RWPE1 (cell line): ENCODE results near the gene ACAN.

Experiments
- CTCF ChIA-PET: fragments of 350-600 bp; sonication (Branson Sonifier 250); formaldehyde crosslinking; extraction: SDS; loops from one replicate; lab custom pipeline; 2021; lab: Yijun Ruan, JAX
- POLR2A ChIA-PET: fragments of 400-600 bp; formaldehyde crosslinking; extraction: SDS; loops from one replicate; lab custom pipeline; 2020; ENCODE audit warnings: antibody characterized with exemption; ENCODE audit not compliant: low non-redundant PET; lab: Yijun Ruan, JAX
- DNase-seq: peaks from one replicate; pipeline ENCODE4 v3.0.0; 2012; ENCODE audit warnings: low spot score
- H3K27ac ChIP-seq: fragments of 450-650 bp; 2 replicates; pipeline ENCODE4 v1.5.1; 2017
- TF ChIP-seq, protein P1 (sequence below): fragments of 450-650 bp; conservative IDR thresholded peaks from 2 replicates; pipeline ENCODE4 v1.5.1; 2017; ENCODE audit warnings: low read depth, mild to moderate bottlenecking

ACAN gene

GRCh38 chr15:88803920-88804247 is 648 bp downstream of the ACAN start:
- ChIA-PET POLR2A (no interaction called here), CTCF (interaction anchor here (1.1 kb wide), 1 partner anchor 147 kb away, joined by 4 read pairs; no protein-coding TSS in a partner anchor)
- TF ChIP-seq, protein P1, sequence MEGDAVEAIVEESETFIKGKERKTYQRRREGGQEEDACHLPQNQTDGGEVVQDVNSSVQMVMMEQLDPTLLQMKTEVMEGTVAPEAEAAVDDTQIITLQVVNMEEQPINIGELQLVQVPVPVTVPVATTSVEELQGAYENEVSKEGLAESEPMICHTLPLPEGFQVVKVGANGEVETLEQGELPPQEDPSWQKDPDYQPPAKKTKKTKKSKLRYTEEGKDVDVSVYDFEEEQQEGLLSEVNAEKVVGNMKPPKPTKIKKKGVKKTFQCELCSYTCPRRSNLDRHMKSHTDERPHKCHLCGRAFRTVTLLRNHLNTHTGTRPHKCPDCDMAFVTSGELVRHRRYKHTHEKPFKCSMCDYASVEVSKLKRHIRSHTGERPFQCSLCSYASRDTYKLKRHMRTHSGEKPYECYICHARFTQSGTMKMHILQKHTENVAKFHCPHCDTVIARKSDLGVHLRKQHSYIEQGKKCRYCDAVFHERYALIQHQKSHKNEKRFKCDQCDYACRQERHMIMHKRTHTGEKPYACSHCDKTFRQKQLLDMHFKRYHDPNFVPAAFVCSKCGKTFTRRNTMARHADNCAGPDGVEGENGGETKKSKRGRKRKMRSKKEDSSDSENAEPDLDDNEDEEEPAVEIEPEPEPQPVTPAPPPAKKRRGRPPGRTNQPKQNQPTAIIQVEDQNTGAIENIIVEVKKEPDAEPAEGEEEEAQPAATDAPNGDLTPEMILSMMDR = no peak
- H3K27ac ChIP-seq = no peak overlapping the region
- no peak for DNase-seq

GRCh38 chr15:88804257-88804656 is 1.0 kb downstream of the ACAN start:
- no peak overlapping the region for H3K27ac ChIP-seq
- CTCF ChIA-PET = interaction anchor here (1.1 kb wide), 1 partner anchor 147 kb away, joined by 4 read pairs; no protein-coding TSS in a partner anchor
- TF ChIP-seq, protein P1 = no peak
- no peak for DNase-seq
- POLR2A ChIA-PET = no interaction called here

GRCh38 chr15:88805031-88805780 is 2.0 kb downstream of the ACAN start:
- no peak for DNase-seq
- ChIA-PET CTCF (interaction anchor here (0.5 to 0.7 kb wide), 2 partner anchors 8 to 54 kb away, joined by 3 to 4 read pairs; no protein-coding TSS in a partner anchor), POLR2A (no interaction called here)
- H3K27ac ChIP-seq = no peak overlapping the region
- TF ChIP-seq, protein P1 = no peak

- no peak overlapping the region for H3K27ac ChIP-seq
- TF ChIP-seq, protein P1 = no peak
- POLR2A ChIA-PET = no interaction called here
- CTCF ChIA-PET = interaction anchor here (0.7 kb wide), 1 partner anchor 120 kb away, joined by 3 read pairs; no protein-coding TSS in a partner anchor
- DNase-seq = peak; percentile 39
Measured at GRCh38 chr15:88810446-88810845, 7.2 kb downstream of the ACAN start.

- TF ChIP-seq, protein P1 = no peak
- no peak overlapping the region for H3K27ac ChIP-seq
- POLR2A ChIA-PET = no interaction called here
- CTCF ChIA-PET = no interaction called here
- DNase-seq = no peak
Measured at GRCh38 chr15:88812133-88812532, 8.9 kb downstream of the ACAN start.

- H3K27ac ChIP-seq = no peak overlapping the region
- ChIA-PET CTCF (interaction anchor here (0.5 kb wide), 1 partner anchor 337 kb away, joined by 3 read pairs; no protein-coding TSS in a partner anchor), POLR2A (no interaction called here)
- DNase-seq = no peak
- TF ChIP-seq, protein P1 = no peak
Measured at GRCh38 chr15:88813960-88814359, 10.7 kb downstream of the ACAN start.
